Endothelial cell of umbilical vein (primary cell): ENCODE measurements around the gene SPATA2L. TPM values are rescaled to one million over a fixed set of nuclear protein-coding genes. Genes with fewer than 3 reads are reported as not detected.
"Not testable (repeated sequence)": the region's sequence is repeated elsewhere in the genome, so short reads cannot be mapped to it uniquely, and the experiment has no call there.

ENCODE experiments used
- BruUV-seq: library from RNA; stranded (reverse); fragments of 400-500 nt; replicated peaks from 2 replicates; lab custom pipeline; 2021; lab: Mats Ljungman, UMichigan
- CTCF ChIA-PET: fragments of 300-600, 350-600 bp; sonication (Branson Sonifier 250); formaldehyde crosslinking; loops from one replicate; lab custom pipeline; 2021; ENCODE audit warnings: antibody characterized with exemption, inconsistent platforms; lab: Charles Lee
- POLR2A ChIA-PET: fragments of 300-600, 350-600 bp; sonication (Branson Sonifier 250); formaldehyde crosslinking; loops from one replicate; lab custom pipeline; 2021; ENCODE audit warnings: antibody characterized with exemption, inconsistent platforms; lab: Charles Lee
- DNase-seq: peaks from one replicate; pipeline ENCODE4 v3.0.0-alpha.2; 2011; ENCODE audit warnings: low read depth, low spot score
- FAIRE-seq: peaks from 2 replicates; lab custom pipeline; 2011; peaks lifted over from hg19 to GRCh38; lab: Jason Lieb, UNC
- H2AFZ ChIP-seq: 2 replicates; pipeline ENCODE4 v1.6.0; 2012; ENCODE audit warnings: low read depth, low read length, control low read depth, inconsistent platforms
- H3K27ac ChIP-seq: 2 replicates; pipeline ENCODE4 v1.5.1; 2011; ENCODE audit warnings: low read depth, mild to moderate bottlenecking, control low read depth, low read length, moderate library complexity; ENCODE audit not compliant: insufficient read depth
- H3K27me3 ChIP-seq, 2 experiments: 2 replicates each; pipeline versions ENCODE4 v1.6.0 to v1.6.1; 2011; ENCODE audit warnings: low read length in 2 of 2, mixed read lengths in 1 of 2; ENCODE audit not compliant: control insufficient read depth in 2 of 2, insufficient read depth in 2 of 2
- H3K36me3 ChIP-seq, 2 experiments: 2 replicates in 1 of 2; 3 replicates in 1 of 2; pipeline ENCODE4 v1.5.1; 2011; ENCODE audit warnings: low read length in 2 of 2, mild to moderate bottlenecking in 1 of 2, moderate library complexity in 1 of 2; ENCODE audit not compliant: control insufficient read depth in 2 of 2, insufficient read depth in 2 of 2; ENCODE audit errors: extremely low read depth in 1 of 2
- H3K4me1 ChIP-seq: 3 replicates; pipeline ENCODE4 v1.5.1; 2011; ENCODE audit warnings: mild to moderate bottlenecking, low read length; ENCODE audit not compliant: control insufficient read depth, insufficient read depth; ENCODE audit errors: extremely low read depth
- H3K4me2 ChIP-seq: 2 replicates; pipeline ENCODE4 v1.6.1; 2011; ENCODE audit warnings: low read length, control low read depth, mixed read lengths; ENCODE audit not compliant: insufficient read depth
- H3K4me3 ChIP-seq, 3 experiments: fragments of 200-600 bp in 1 of 3; sonication (generic), shearing (Covaris generic) in 1 of 3; replicated peaks in 1 of 3; 2 replicates each; pipeline ENCODE4 v1.5.1; 2011 to 2016; ENCODE audit warnings: control low read depth in 3 of 3, low read length in 3 of 3, mild to moderate bottlenecking in 2 of 3, inconsistent platforms in 1 of 3, low read depth in 1 of 3, moderate library complexity in 1 of 3; ENCODE audit not compliant: insufficient read depth in 1 of 3
- H3K79me2 ChIP-seq: 2 replicates; pipeline ENCODE4 v1.6.0; 2012; ENCODE audit warnings: low read length, inconsistent platforms; ENCODE audit not compliant: control insufficient read depth, insufficient read depth
- H3K9ac ChIP-seq: replicated peaks from 2 replicates; pipeline ENCODE3; 2011; ENCODE audit warnings: low read length, control low read depth; ENCODE audit not compliant: insufficient read depth; ENCODE audit errors: extremely low read depth
- H3K9me1 ChIP-seq: replicated peaks from 3 replicates; pipeline ENCODE4 v1.6.0; 2011; ENCODE audit warnings: mild to moderate bottlenecking, low read length; ENCODE audit not compliant: control insufficient read depth, insufficient read depth; ENCODE audit errors: extremely low read depth
- H3K9me3 ChIP-seq: replicated peaks from 2 replicates; pipeline ENCODE4 v1.5.1; 2012; ENCODE audit warnings: low read length, inconsistent platforms; ENCODE audit not compliant: control insufficient read depth, insufficient read depth
- H4K20me1 ChIP-seq: replicated peaks from 2 replicates; pipeline ENCODE3; 2011; ENCODE audit warnings: mild to moderate bottlenecking, low read length; ENCODE audit not compliant: control insufficient read depth, insufficient read depth; ENCODE audit errors: extremely low read depth
- EZH2 ChIP-seq: IDR thresholded peaks from 2 replicates; pipeline ENCODE4 v1.6.1; 2012; ENCODE audit warnings: borderline replicate concordance, low read depth, mild to moderate bottlenecking, moderate library complexity, low read length, inconsistent platforms; ENCODE audit not compliant: severe bottlenecking
- dilution Hi-C: fragments of 300-500 bp; cut with MboI; formaldehyde crosslinking; loops from one replicate; pipeline ENCODE4 v1.15.0; 2019; ENCODE audit warnings: low sequenced_read_pairs; ENCODE audit not compliant: extremely low pct_ligation_motif_present
- intact Hi-C: fragments of 100-400 bp; cut with micrococcal nuclease; formaldehyde crosslinking; loops from one replicate; pipeline ENCODE4 v1.10.0; 2022
- polyA plus RNA-seq, 4 experiments: library from polyadenylated mRNA; depleted of rRNA in 3 of 4; stranded (reverse) in 3 of 4; unstranded in 1 of 4; fragments of >200 nt; gene quantifications; 2 replicates each; pipeline versions ENCODE4 v1.2.1 to v1.2.3, GENCODE V29; 2011 to 2012; ENCODE audit warnings: missing spikeins in 1 of 4
- total RNA-seq: library from RNA; stranded (reverse); gene quantifications from 2 replicates; pipeline ENCODE4 v1.2.3, GENCODE V29; 2021

SPATA2L gene
- total and polyA plus RNA-seq, 2 donors (not counting 3 experiments of a cell fraction or from before 2014, with no cell fraction given), result 7.3 to 7.4 TPM

DNA sequence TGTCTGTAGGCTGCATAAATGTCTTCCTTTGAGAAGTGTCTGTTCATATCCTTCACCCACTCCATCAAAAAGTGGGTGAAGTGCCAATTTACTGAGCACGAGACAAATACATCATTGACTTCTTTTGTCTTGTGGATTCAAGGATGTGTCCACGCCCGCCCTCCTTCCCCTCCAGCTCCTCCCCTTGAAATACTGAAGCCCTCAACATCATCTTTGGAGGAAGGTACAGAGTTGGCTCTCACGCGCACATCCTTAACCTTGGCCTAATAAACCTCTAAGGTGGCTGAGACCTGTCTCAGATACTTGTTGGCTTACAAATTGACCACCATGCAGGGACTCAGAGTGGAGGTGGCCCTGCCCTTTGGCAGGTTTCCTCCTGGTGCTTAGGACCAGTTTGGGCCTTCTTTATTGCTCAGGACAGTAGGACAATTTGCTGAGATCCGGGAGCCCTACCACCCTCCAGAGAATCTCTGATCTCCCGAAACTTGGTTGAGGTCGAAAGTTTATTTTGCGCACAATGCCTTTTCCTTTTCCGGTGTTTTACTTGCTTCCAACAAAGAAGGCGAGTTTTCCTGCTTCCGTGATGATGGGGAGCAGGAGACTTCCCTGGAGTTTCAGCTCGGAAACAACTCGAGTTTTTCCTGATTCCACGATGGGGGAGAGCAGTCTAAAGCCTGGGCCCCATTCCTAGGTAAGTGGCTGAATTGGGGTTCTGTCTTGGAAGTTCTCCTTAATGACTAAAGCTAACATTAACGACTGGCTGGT lies 29.1 kb downstream of the SPATA2L start:
- Histone ChIP-seq H3K4me1 (no peaks in the 10 kb centered on the region), H3K79me2 (no peaks in the 10 kb centered on the region), H3K4me3 (no peak overlapping the region), H2AFZ (no peak overlapping the region), H3K9ac (no peak overlapping the region), H3K9me3 (no peaks in the 10 kb centered on the region), H3K36me3 (no peaks in the 10 kb centered on the region), H3K27ac (no peak overlapping the region), H4K20me1 (no peaks in the 10 kb centered on the region), H3K9me1 (no peaks in the 10 kb centered on the region), H3K27me3 (no peaks in the 10 kb centered on the region), H3K4me2 (no peak overlapping the region)
- FAIRE-seq (no peak), DNase-seq (no peak)
- BruUV-seq, result no TSS peak
- TF ChIP-seq EZH2, result no peak
- dilution Hi-C loops, result no loop called here
- intact Hi-C loops, result no loop called here
- ChIA-PET CTCF (no interaction called here), POLR2A (no interaction called here)

DNA sequence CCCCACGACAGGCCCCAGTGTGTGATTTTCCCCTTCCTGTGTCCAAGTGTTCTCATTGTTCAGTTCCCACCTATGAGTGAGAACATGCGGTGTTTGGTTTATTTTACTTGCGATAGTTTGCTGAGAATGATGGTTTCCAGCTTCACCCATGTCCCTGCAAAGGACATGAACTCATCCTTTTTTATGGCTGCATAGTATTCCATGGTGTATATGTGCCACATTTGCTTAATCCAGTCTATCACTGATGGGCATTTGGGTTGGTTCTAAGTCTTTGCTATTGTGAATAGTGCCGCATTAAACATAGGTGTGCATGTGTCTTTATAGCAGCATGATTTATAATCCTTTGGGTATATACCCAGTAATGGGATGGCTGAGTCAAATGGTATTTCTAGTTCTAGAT lies 29.9 kb downstream of the SPATA2L start:
- BruUV-seq, dilution Hi-C loops, H3K9ac ChIP-seq, H4K20me1 ChIP-seq, H2AFZ ChIP-seq, H3K27me3 ChIP-seq, H3K27ac ChIP-seq, H3K79me2 ChIP-seq, H3K36me3 ChIP-seq, H3K9me3 ChIP-seq, H3K4me2 ChIP-seq, H3K4me3 ChIP-seq, FAIRE-seq, DNase-seq, H3K9me1 ChIP-seq, intact Hi-C loops, H3K4me1 ChIP-seq: not testable (repeated sequence)
- ChIA-PET CTCF (interaction anchor here (0.5 to 1.3 kb wide), 5 partner anchors 15 to 193 kb away, joined by 3 to 8 read pairs (median 5); partner anchors contain the start of gene CDK10), POLR2A (interaction anchor here (0.6 kb wide), 1 partner anchor 550 kb away, joined by 4 read pairs; no protein-coding TSS in a partner anchor)
